Caco-2 (cell line): Measurements from ENCODE around the gene ZNF48. TPM values are rescaled to one million over a fixed set of nuclear protein-coding genes. Genes with fewer than 3 reads are reported as not detected.

Experiments used
- BruUV-seq: library from RNA; stranded (reverse); fragments of 400-500 nt; replicated peaks from 2 replicates; lab custom pipeline; 2021; lab: Mats Ljungman, UMichigan
- CTCF ChIA-PET: fragments of 300-600 bp; sonication (Branson Sonifier 250); formaldehyde crosslinking; loops from one replicate; lab custom pipeline; 2022; ENCODE audit warnings: antibody characterized with exemption; lab: Charles Lee
- POLR2A ChIA-PET: fragments of 300-600 bp; sonication (Branson Sonifier 250); formaldehyde crosslinking; loops from one replicate; lab custom pipeline; 2022; ENCODE audit warnings: antibody characterized with exemption; lab: Charles Lee
- DNase-seq, 2 experiments: peaks; one replicate each; pipeline versions ENCODE4 v3.0.0 to v3.0.0-alpha.2; 2020 to 2022
- H3K27me3 ChIP-seq: replicated peaks from 2 replicates; pipeline ENCODE4 v1.6.0; 2011; ENCODE audit warnings: low read length; ENCODE audit not compliant: control insufficient read depth, insufficient read depth
- H3K36me3 ChIP-seq: 2 replicates; pipeline ENCODE4 v1.5.1; 2011; ENCODE audit warnings: low read length; ENCODE audit not compliant: control insufficient read depth, insufficient read depth
- H3K4me1 ChIP-seq: fragments of 250-450 bp; sonication (Bioruptor Pico); 2 replicates; pipeline ENCODE4 v1.5.1; 2020; ENCODE audit warnings: mild to moderate bottlenecking
- H3K4me3 ChIP-seq: 2 replicates; pipeline ENCODE4 v1.5.1; 2011; ENCODE audit warnings: low read depth, mild to moderate bottlenecking, control low read depth, low read length
- H3K9me3 ChIP-seq: fragments of 250-450 bp; sonication (Bioruptor Pico); 2 replicates; pipeline ENCODE4 v1.5.1; 2020; ENCODE audit warnings: mild to moderate bottlenecking, moderate library complexity
- H3K27ac Mint-ChIP-seq: one replicate; pipeline ENCODE4 v1.8.0; 2022; ENCODE audit warnings: mixed read lengths; ENCODE audit not compliant: unreplicated experiment
- H3K27me3 Mint-ChIP-seq: one replicate; pipeline ENCODE4 v1.8.0; 2022; ENCODE audit warnings: mixed read lengths; ENCODE audit not compliant: insufficient read depth, unreplicated experiment
- H3K36me3 Mint-ChIP-seq: one replicate; pipeline ENCODE4 v1.8.0; 2022; ENCODE audit warnings: mild to moderate bottlenecking, mixed read lengths; ENCODE audit not compliant: insufficient read depth, unreplicated experiment
- H3K4me1 Mint-ChIP-seq: one replicate; pipeline ENCODE4 v1.8.0; 2022; ENCODE audit warnings: low read depth, mixed read lengths; ENCODE audit not compliant: unreplicated experiment
- H3K4me3 Mint-ChIP-seq: one replicate; pipeline ENCODE4 v1.8.0; 2022; ENCODE audit warnings: mild to moderate bottlenecking, moderate library complexity, mixed read lengths; ENCODE audit not compliant: unreplicated experiment
- H3K9me3 Mint-ChIP-seq: one replicate; pipeline ENCODE4 v1.8.0; 2022; ENCODE audit warnings: mixed read lengths; ENCODE audit not compliant: unreplicated experiment
- CTCF ChIP-seq, 2 experiments: fragments of 200-600 bp in 1 of 2; IDR thresholded peaks; 1 replicate in 1 of 2; 2 replicates in 1 of 2; pipeline versions ENCODE4 v1.5.1 to v1.8.0; 2011 to 2022; ENCODE audit warnings: antibody characterized with exemption in 1 of 2, control low read depth in 1 of 2, inconsistent platforms in 1 of 2, low read depth in 1 of 2, low read length in 1 of 2, mild to moderate bottlenecking in 1 of 2, moderate library complexity in 1 of 2; ENCODE audit not compliant: insufficient read depth in 1 of 2, severe bottlenecking in 1 of 2, unreplicated experiment in 1 of 2
- intact Hi-C: fragments of 100-400 bp; cut with micrococcal nuclease; formaldehyde crosslinking; loops from one replicate; pipeline ENCODE4 v1.10.0; 2022; ENCODE audit not compliant: unreplicated experiment
- total RNA-seq: library from RNA; stranded (reverse); gene quantifications from 2 replicates; pipeline ENCODE4 v1.2.3, GENCODE V29; 2022

ZNF48 gene
- total RNA-seq, 1 experiment from 2014 or later = 13.4 TPM

GRCh38 chr16:30413112-30413806 is 18.0 kb downstream of the ZNF48 start:
- H3K36me3 Mint-ChIP-seq = peaks cover 19% of the 10 kb centered on the region
- no peaks in the 10 kb centered on the region for H3K9me3 Mint-ChIP-seq
- CTCF ChIA-PET = no interaction called here
- no peak overlapping the region for H3K27ac Mint-ChIP-seq
- Histone ChIP-seq H3K4me3 (no peak overlapping the region), H3K36me3 (no peaks in the 10 kb centered on the region; the same call in 1 of the 2 replicates), H3K4me1 (peaks cover 13% of the 10 kb centered on the region), H3K27me3 (no peaks in the 10 kb centered on the region), H3K9me3 (no peaks in the 10 kb centered on the region)
- no TSS peak for BruUV-seq
- intact Hi-C loops = no loop called here
- peaks cover 16% of the 10 kb centered on the region for H3K4me1 Mint-ChIP-seq
- TF ChIP-seq CTCF (IDR thresholded peaks at IDR 0.05; ENCODE audit: insufficient read depth in 1 of 2, low read depth in 1 of 2, low read length in 1 of 2, severe bottlenecking in 1 of 2, unreplicated experiment in 1 of 2) = no peak
- H3K4me3 Mint-ChIP-seq = no peak overlapping the region
- no peaks in the 10 kb centered on the region for H3K27me3 Mint-ChIP-seq
- POLR2A ChIA-PET = no interaction called here
- DNase-seq = no peak

GRCh38 chr16:30414159-30414558 is 18.9 kb downstream of the ZNF48 start:
- no peak overlapping the region for H3K4me3 ChIP-seq
- CTCF ChIA-PET = interaction anchor here (0.6 kb wide), 1 partner anchor 355 kb away, joined by 4 read pairs; no protein-coding TSS in a partner anchor
- no peak for DNase-seq
- intact Hi-C loops = no loop called here
- H3K27ac Mint-ChIP-seq = no peak overlapping the region
- H3K27me3 Mint-ChIP-seq = no peaks in the 10 kb centered on the region
- peaks cover 19% of the 10 kb centered on the region for H3K36me3 Mint-ChIP-seq
- no peaks in the 10 kb centered on the region for H3K9me3 ChIP-seq
- POLR2A ChIA-PET = no interaction called here
- H3K4me3 Mint-ChIP-seq = no peak overlapping the region
- H3K27me3 ChIP-seq = no peaks in the 10 kb centered on the region
- no peaks in the 10 kb centered on the region; the same call in 1 of the 2 replicates for H3K36me3 ChIP-seq
- H3K4me1 Mint-ChIP-seq = peaks cover 16% of the 10 kb centered on the region
- H3K9me3 Mint-ChIP-seq = no peaks in the 10 kb centered on the region
- H3K4me1 ChIP-seq = peaks cover 16% of the 10 kb centered on the region
- BruUV-seq = no TSS peak
- no peak for TF ChIP-seq CTCF (IDR thresholded peaks at IDR 0.05; ENCODE audit: insufficient read depth in 1 of 2, low read depth in 1 of 2, low read length in 1 of 2, severe bottlenecking in 1 of 2, unreplicated experiment in 1 of 2)

GRCh38 chr16:30416047-30416603 is 20.9 kb downstream of the ZNF48 start:
- intact Hi-C loops = no loop called here
- DNase-seq = no peak
- Mint-ChIP-seq H3K4me1 (peaks cover 16% of the 10 kb centered on the region), H3K27me3 (no peaks in the 10 kb centered on the region), H3K9me3 (no peaks in the 10 kb centered on the region), H3K4me3 (no peak overlapping the region), H3K36me3 (peaks cover 30% of the 10 kb centered on the region), H3K27ac (no peak overlapping the region)
- Histone ChIP-seq H3K4me1 (peaks cover 11% of the 10 kb centered on the region; the same call in 1 of the 2 replicates), H3K9me3 (no peaks in the 10 kb centered on the region), H3K4me3 (no peak overlapping the region), H3K27me3 (no peaks in the 10 kb centered on the region), H3K36me3 (peaks cover 1% of the 10 kb centered on the region)
- CTCF ChIA-PET = interaction anchor here (1.0 kb wide), 1 partner anchor 9 kb away, joined by 3 read pairs; the partner anchor contains the start of gene ZNF771
- POLR2A ChIA-PET = no interaction called here
- no TSS peak for BruUV-seq
- TF ChIP-seq CTCF (IDR thresholded peaks at IDR 0.05; ENCODE audit: insufficient read depth in 1 of 2, low read depth in 1 of 2, low read length in 1 of 2, severe bottlenecking in 1 of 2, unreplicated experiment in 1 of 2) = no peak
